Stimulated activated CD4-positive, alpha-beta T cell treated with anti-CD3 and anti-CD28 coated beads, Interleukin-15, amount 100 ng/mL, for 48 hours (primary cell): ENCODE results near the gene CSNK1G1.
"Not testable (repeated sequence)": the region's sequence is repeated elsewhere in the genome, so short reads cannot be mapped to it uniquely, and the experiment has no call there.

Experiments
- DNase-seq, 2 donors: peaks; one replicate each; pipeline ENCODE4 v3.0.0-alpha.2; 2020; ENCODE audit warnings: low read depth in 2 of 2

Gene CSNK1G1

GRCh38 chr15:64133623-64134344, 222.2 kb downstream of the CSNK1G1 start:
- no peak for DNase-seq

DNA sequence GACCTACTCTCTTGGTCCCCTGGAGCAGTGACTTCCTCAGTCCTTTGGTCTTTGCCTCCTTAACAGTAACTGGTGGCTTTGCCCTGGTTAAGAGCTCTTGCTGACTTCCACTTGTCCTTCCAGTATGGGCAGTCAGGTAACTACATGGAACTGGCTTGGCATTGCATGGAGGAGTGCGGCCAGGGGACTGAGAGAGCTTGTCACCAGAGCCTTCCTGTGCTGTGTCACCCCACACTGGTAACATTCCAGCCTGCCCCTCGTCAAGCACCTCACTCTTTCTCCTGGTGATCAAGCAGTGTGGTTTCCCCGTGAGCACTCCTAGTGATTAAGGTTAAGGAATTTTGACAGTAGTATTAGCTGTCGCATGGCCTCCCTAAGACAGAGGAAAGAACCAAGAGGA, 223.8 kb downstream of the CSNK1G1 start:
- no peak for DNase-seq

DNA sequence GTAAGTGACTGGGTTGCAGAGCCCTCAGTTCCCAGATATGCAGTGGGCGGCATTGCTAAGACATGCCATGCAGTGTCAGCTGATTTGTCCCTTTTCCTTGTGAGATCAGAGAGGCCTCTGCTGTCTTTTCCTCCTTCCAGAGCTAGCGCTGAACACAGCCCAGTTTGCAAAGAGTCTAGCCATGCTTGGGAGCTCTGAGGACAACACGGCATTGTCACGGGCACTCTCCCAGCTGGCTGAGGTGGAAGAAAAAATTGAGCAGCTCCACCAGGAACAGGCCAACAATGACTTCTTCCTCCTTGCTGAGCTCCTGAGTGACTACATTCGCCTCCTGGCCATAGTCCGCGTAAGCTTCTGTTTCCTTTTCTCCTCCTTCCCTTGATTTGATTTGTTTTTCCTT, 224.4 kb downstream of the CSNK1G1 start:
- DNase-seq, result no peak

DNA sequence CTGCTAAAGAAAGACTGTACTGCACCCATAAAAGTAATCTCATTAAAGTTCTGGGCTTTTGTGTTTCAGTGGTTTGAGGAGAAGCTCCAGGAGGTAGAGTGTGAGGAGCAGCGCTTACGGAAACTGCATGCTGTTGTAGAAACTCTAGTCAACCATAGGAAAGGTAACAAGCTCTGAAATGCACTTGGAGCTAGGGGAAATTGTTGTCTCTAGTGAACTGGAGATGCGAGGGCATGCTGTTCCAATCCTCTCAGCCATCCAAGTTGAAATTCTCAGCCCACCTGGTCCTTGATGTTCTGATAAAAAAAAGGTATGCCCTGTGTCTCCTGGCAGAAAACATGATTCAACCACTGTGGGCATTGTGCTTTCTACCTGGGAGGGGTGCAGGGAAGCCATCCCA, 225.8 kb downstream of the CSNK1G1 start:
- DNase-seq, result no peak

DNA sequence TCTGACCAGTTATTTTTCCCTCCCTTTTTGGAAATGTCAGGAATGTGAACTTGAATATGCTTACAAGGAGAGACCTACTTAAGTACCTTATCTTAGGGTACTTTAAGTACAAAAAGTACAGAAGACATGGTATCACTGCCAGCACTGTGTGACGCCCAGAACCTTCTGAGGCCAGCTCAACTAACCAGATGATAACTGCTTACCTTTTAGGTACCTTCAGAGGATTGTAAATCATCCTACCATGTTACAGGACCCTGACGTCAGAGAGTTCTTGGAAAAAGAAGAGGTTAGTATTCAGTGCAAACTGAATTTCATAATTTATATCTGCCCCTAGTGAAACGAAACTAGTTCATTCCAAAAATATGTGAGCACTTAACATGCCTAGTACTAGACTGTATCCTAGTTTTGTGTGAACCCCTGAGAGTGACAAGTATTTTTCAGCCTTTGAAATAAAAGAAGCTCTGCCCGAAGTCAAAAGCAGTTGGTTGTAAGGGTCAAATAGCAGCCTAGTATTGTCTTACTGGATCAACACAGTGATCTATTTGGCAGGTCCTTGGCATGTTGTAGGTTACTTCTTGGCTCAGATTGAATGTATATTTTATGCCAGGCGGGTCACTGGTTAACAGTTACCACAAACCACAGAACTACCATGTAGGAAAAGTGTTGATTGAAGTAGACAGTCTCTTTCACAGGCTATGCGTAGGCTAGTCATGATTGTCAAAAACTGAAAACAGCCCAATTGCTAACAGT, 228.3 kb downstream of the CSNK1G1 start:
- DNase-seq, result no peak

DNA sequence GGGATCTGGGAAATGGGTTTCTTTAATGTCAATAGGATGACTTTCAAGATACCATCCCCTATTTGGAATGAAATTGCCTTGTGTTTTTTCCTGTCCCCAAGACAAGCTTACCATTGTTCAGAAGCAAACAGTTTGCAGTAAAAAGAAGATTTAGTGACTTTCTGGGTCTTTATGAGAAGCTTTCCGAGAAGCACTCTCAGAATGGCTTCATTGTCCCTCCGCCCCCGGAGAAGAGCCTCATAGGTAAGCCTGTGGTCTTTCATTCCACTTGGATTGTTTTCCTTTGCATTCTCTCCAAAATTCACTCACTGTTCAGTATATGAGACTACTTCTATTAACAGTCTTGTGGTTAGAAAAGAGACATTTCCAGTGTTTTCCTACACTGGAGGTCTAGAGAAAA, 230.0 kb downstream of the CSNK1G1 start:
- no peak for DNase-seq

- no peak for DNase-seq
These were observed 233.0 kb downstream of the CSNK1G1 start for GRCh38 chr15:64122936-64123351.

DNA sequence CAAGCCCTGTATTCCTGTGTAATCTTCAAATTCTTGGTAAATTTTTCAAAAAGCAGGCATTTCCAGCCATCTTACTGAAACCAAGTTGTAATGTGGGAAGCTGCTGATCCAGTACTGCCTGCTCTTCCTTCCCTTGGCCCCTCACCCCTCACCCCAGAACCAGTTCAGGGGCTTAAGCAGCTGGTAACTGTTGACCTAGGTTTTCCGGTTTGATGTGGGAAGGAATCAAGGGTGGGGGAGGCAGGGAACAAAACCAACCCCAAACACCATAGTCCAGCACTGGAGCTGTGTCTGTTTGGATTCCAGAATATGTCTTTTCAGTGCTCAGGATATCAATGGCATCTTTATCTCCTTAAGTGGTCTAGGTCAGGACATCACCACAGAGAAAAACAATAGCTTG, 233.5 kb downstream of the CSNK1G1 start:
- no peak for DNase-seq

DNA sequence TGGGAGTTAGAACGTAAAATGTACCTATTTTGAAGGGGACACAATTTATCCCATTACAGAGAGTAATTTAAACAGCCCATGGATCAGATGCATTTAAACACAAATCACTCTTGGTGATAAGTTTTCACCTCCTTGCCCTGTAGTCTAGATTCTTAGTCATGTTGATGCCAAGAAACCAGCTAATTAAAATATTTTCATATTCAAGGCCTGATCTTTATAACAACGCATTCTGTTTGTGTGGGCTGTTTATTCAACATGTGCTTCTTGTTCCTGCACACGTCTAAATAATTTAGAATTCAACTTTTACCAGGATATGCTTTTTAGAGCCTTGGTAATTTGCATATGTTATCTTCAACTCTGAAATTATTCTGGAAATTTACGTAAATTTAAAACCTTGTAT, 234.4 kb downstream of the CSNK1G1 start:
- DNase-seq, result no peak

GRCh38 chr15:64120322-64120721, 235.7 kb downstream of the CSNK1G1 start:
- not testable (repeated sequence) for DNase-seq

DNA sequence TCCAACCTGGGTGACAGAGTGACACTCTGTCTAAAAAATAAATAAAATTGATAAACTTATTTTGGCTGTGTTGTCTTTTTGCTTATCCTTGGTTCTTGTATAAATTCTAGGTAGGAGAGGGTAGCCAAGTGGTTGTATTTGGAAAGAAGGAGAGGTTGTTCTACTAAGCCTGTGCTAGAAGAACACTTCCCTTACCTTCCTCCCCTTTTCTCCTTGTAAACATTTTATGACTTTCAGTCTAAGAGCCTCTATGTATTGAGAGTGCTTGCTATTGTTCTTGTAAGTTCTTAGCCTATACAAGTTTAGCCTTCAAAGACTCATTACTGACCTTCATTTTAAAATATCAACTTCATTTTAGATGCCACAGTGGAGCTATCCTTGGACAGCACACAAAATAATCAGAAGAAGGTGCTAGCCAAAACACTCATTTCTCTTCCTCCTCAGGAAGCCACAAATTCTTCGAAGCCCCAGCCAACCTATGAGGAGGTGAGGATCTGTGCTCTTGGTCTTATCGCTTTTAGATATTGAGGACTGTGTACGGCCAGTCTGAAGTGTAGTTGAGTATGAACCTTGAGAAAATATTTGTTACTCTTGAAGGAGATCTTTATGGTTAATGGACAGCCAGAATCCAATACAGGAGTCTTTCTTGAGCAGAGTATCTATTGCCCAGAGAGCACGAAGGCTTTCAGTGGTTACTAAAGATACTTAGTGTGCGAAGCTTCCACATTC, 238.1 kb downstream of the CSNK1G1 start:
- no peak for DNase-seq
